ENCODE data around the gene MEMO1.
"Not testable (repeated sequence)": the region's sequence is repeated elsewhere in the genome, so short reads cannot be mapped to it uniquely, and the experiment has no call there.

Gene MEMO1

GRCh38 chr2:31958140-31958717 is 52.6 kb downstream of the MEMO1 start:
- no peak for DNase-seq (ENCODE audit: low read depth in 4 of 4, low spot score in 1 of 4)

GRCh38 chr2:31957354-31958139 is 53.3 kb downstream of the MEMO1 start:
- no peak for DNase-seq (ENCODE audit: low read depth in 4 of 4, low spot score in 1 of 4)

GRCh38 chr2:31956934-31957333 is 53.9 kb downstream of the MEMO1 start:
- DNase-seq (ENCODE audit: low read depth in 4 of 4, low spot score in 1 of 4) = not testable (repeated sequence)

GRCh38 chr2:31956312-31956711 is 54.5 kb downstream of the MEMO1 start:
- DNase-seq (ENCODE audit: low read depth in 4 of 4, low spot score in 1 of 4) = no peak

GRCh38 chr2:31953095-31953494 is 57.7 kb downstream of the MEMO1 start:
- DNase-seq (ENCODE audit: low read depth in 4 of 4, low spot score in 1 of 4) = not testable (repeated sequence)

- no peak for DNase-seq (ENCODE audit: low read depth in 4 of 4, low spot score in 1 of 4)
Measured at GRCh38 chr2:31950946-31951562, 59.8 kb downstream of the MEMO1 start.

GRCh38 chr2:31947871-31948270 is 62.9 kb downstream of the MEMO1 start:
- no peak for DNase-seq (ENCODE audit: low read depth in 4 of 4, low spot score in 1 of 4)

GRCh38 chr2:31946838-31947237 is 64.0 kb downstream of the MEMO1 start:
- no peak for DNase-seq (ENCODE audit: low read depth in 4 of 4, low spot score in 1 of 4)

GRCh38 chr2:31945572-31945935 is 65.3 kb downstream of the MEMO1 start:
- DNase-seq (ENCODE audit: low read depth in 4 of 4, low spot score in 1 of 4) = no peak

- no peak for DNase-seq (ENCODE audit: low read depth in 4 of 4, low spot score in 1 of 4)
Measured at GRCh38 chr2:31944828-31945571, 65.8 kb downstream of the MEMO1 start.

GRCh38 chr2:31943636-31944225 is 67.1 kb downstream of the MEMO1 start:
- DNase-seq (ENCODE audit: low read depth in 4 of 4, low spot score in 1 of 4) = no peak

GRCh38 chr2:31940920-31941319 is 69.9 kb downstream of the MEMO1 start:
- no peak for DNase-seq (ENCODE audit: low read depth in 4 of 4, low spot score in 1 of 4)

GRCh38 chr2:31937741-31938140 is 73.1 kb downstream of the MEMO1 start:
- DNase-seq (ENCODE audit: low read depth in 4 of 4, low spot score in 1 of 4) = no peak

- no peak for DNase-seq (ENCODE audit: low read depth in 4 of 4, low spot score in 1 of 4)
Measured at GRCh38 chr2:31935370-31935769, 75.4 kb downstream of the MEMO1 start.

GRCh38 chr2:31933066-31933465 is 77.7 kb downstream of the MEMO1 start:
- DNase-seq (ENCODE audit: low read depth in 4 of 4, low spot score in 1 of 4) = no peak

GRCh38 chr2:31932589-31932988 is 78.2 kb downstream of the MEMO1 start:
- no peak for DNase-seq (ENCODE audit: low read depth in 4 of 4, low spot score in 1 of 4)

GRCh38 chr2:31931916-31932315 is 78.9 kb downstream of the MEMO1 start:
- no peak for DNase-seq (ENCODE audit: low read depth in 4 of 4, low spot score in 1 of 4)

- no peak for DNase-seq (ENCODE audit: low read depth in 4 of 4, low spot score in 1 of 4)
Measured at GRCh38 chr2:31925517-31925916, 85.3 kb downstream of the MEMO1 start.

- no peak for DNase-seq (ENCODE audit: low read depth in 4 of 4, low spot score in 1 of 4)
Measured at GRCh38 chr2:31923662-31924061, 87.1 kb downstream of the MEMO1 start.

GRCh38 chr2:31922542-31923408 is 88.0 kb downstream of the MEMO1 start:
- no peak for DNase-seq (ENCODE audit: low read depth in 4 of 4, low spot score in 1 of 4)

Measured in stimulated activated CD4-positive, alpha-beta T cell treated with anti-CD3 and anti-CD28 coated beads, Interleukin-1b, Interleukin-23, amount 100 ng/mL, for 24 hours (primary cell).